NCI-H2196 (cell line): ENCODE results near the gene CPED1.
"Not testable (repeated sequence)": the region's sequence is repeated elsewhere in the genome, so short reads cannot be mapped to it uniquely, and the experiment has no call there.

Experiments used
- DNase-seq: peaks from one replicate; lab custom pipeline; 2025; ENCODE audit not compliant: unreplicated experiment; lab: John Stamatoyannopoulos, UW

The CPED1 gene

DNA sequence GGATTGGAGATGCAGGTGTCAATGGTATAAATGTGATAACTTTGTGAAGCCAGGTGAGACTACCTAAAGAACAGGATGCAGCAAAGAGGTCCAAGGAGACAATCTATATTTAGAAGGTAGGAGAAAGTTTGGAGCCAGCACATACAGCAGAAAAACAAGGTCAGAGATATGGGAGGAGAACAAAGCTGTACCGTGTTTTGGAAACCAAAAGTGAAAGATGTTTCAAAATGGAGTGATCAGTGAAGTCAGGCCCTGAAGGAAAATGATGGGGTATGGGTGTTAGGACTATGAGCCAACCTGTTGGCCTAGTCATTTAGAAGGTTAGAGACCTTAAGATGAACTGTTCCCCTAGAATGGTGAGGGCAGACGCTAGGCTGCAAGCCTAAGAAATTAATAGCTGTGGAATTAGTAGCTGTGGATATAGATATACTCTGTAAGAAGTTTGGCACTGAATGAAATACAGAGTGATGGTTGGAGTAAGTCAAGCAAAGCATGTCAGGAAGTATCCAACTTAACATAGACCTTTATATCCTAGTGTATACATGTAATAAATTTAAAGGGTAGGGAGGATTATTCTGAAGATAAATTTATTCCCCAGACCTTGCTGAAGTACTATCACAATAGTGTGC, 190.5 kb downstream of the CPED1 start:
- no peak for DNase-seq

DNA sequence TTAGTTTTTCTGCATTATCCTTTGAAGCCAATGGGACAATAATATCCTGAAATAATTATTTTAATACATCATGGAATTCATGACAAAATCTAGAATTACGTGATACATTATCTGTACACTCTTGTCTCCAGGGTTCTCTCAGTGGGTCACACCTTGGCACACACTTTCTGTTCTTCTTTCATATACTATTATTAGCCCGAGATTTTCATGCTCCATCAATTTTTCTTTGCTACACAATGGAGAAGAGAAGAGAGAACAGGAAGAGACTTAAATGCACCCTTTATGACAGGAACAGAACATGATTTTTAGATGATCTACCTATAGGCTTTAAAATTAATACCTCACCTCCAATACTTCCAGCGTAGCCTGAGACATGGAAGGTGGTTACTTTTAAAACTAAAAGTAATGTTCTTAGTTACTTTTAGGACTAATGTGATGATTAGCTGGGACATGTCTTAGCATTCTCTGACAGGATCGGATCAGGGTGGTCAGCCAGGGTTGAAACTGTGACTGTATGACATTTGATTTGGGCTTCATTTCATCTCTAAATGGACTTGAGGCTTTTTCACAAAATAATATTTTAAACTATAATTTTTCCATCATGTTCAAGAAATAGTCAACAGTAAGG, 192.0 kb downstream of the CPED1 start:
- no peak for DNase-seq

DNA sequence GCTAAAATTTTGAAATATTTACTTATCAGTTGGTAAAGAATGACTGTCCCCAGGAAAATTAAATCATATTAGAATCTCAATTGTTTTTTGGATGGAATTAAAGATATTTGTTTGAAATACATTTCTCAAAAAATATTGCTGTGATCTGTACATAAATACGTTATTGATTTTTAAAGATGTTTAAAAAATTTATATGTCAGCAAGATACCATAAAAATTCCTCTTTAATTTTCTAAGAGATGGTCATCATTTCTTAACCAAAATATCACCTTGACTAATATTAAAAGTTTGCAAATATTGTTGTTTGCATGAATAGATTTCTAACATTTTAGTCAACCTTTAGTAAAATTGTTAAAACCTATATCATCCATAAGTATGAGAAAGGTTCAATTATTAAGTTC, 192.8 kb downstream of the CPED1 start:
- no peak for DNase-seq

DNA sequence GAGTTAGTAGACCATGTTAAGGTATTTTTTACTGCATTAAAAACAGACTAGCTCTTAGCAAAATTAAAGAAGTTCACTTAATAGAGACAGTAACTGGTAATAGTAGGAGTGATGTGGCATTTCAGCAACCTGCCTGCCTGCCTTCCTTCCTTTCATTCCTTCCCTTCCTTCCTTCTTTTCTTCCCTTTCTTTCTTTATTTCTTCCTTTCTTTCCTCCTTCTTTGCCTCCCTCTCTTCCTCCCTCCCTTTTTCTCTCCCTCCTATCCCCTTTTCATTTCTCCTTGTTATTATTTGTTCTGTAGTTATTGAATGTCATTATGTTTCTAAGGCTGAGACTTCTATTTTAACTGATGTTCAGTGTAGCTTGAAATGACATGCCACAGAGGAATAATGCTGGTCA, 193.8 kb downstream of the CPED1 start:
- no peak for DNase-seq

DNA sequence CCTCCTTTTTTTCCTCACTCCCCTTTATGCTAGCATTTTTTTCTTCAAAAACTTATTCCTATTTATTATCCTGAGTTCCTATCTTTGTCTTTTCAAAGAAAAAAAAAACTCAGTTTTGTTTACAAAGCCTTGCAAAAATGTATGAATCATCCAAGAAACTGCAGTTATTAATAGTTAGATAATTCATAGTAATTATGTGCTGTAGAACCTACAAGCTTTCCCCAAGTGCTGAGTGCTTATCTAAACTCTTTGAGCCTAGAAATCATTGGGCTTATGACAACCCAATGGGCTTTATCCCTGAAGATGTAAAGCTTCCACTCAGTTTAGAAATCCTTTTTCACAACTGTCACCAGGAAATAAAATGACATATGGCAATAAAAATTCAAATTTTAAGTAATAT, 194.4 kb downstream of the CPED1 start:
- DNase-seq, result no peak

DNA sequence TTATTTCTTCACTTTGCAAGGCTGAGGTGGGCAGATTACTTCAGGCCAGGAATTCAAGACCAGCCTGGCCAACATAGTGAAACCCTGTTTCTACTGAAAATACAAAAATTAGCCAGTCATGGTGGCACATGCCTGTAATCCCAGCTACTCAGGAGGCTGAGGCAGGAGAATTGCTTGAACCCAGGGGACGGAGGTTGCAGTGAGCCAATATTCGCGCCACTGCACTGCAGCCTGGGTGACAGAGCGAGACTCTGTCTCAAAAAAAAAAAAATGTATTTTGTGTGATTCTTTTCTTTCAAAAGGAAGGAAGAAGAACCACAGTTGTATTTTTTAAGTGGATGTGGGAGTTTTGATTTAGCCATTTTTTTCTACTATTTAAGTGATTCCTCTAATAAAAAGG, 195.4 kb downstream of the CPED1 start:
- DNase-seq, result not testable (repeated sequence)

DNA sequence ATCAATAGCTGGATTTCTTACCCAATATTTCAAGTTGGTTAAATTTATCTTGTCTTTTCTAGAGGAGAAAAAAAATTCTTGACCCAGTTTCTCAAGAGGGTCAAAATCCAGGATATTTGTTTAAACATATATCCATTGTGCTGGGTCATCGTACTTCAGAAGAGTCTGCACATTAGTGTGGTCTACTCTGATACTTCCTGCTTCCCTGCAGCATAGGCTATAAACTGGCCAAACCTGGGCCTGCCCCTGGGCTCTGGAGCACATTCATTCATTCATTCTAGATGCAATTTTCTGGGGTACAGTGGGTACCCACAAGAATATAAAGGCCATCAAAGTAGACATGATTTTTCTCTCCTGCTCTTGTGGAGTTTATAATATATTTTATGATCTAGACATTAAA, 198.2 kb downstream of the CPED1 start:
- DNase-seq, result no peak

DNA sequence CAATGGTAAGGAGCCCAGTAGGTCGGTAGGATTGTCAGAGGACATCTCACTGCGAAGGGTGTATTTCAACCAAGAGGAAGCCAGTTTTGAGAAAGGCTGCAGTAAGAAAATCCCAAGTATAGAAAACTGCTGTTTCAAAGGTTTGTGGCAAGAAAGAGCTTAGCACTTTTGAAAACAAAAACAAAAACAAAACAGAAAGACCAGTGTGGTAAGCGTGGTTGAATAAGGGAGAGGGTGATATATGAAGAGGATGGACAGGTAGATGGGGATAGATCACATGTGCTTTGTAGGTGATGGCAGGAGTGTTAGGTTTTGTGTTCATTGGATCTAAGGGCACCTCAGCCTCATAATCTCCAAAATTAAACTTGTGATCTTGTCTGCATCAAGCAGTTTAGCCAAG, 198.7 kb downstream of the CPED1 start:
- no peak for DNase-seq

DNA sequence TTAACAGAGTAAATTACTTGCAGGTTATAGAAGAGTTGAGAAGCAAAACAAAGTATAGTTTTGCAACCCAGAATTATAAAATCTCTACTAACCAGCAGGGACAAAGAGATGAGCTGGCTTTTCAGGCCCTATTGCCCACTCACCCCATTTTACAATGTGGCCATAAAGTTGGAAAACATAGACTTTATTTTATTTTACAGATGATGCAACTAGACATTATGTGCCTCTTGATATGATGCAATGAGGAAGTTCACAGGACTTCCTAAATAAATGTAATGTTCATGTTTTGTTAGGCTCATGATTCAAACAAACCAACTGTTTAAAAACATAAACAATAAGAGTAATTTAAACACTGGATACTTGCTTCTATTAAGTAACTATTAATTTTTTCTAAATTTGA, 199.2 kb downstream of the CPED1 start:
- DNase-seq, result no peak

DNA sequence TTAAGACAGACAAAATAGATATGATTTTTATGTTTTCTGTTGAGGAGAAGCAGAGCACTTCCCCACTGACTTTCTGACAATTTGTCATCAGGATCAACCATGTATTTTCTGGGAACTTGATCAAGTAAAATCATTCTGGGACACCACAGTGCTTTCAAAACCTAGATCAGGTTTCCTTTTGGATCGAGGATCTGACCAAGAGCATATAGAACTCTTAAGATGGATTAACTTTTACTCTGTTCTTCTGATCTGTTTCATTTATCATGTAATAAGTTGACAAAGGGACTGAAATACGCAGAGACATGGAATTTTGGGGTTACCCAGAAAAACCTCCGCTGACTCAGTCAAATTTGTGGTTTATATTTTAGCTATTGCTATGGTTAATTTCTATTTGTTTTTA, 204.3 kb downstream of the CPED1 start:
- DNase-seq, result no peak

DNA sequence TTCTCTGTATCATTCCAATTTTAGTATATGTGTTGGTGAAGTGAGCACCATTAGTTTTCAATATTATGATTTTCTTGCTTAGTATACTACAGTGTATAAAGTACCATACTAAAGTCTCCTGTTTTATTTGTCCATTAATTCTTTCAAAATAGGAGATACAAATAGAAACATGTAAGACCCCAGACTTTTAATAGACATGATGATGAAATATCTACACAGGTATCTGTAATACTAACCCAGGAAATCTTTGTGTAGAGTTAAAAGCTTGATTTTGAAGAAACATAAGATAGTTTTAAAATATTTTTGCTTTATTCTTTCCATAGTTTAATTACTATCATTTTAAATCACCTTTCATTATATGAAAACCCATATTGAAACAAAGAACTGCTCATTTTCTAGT, 206.5 kb downstream of the CPED1 start:
- DNase-seq, result no peak

DNA sequence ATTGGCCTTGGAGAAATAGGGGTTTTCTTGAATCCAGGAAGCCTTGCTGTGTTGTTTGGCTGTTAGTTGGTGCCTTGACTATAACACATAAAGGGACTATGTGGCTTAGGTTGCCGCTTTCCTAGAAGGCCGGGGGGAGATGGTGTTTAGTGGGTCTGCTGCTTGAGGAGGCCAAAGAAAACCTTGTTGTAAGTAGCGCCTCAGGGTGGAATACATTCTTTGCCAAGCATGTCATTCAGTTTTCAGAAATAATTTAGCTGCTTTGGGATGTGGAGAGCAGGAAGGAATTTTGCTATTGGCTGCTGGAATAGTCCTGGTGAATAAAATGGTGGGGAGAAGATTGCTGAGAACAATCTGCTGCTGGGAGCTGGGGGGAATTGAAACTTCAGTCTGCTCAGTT, 207.4 kb downstream of the CPED1 start:
- DNase-seq, result no peak

DNA sequence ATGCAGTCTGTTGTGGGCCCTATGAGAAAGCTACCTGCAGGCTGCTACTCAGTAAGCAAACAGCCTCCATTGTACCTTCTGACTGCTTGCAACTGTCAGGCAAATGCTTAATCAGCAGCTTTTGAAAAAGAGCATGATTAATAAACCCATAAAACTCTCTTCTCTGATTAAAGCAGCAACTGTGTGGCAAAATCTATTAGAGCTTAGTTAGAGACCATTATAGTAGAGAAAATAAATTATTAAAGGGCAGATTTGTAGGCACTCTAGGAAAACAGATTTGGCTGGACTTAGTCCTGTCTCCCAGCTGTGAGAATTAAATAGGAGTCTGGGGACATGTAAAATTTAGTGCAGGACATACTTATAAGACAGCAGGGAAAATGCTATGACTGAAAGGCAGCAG, 207.8 kb downstream of the CPED1 start:
- DNase-seq, result no peak

DNA sequence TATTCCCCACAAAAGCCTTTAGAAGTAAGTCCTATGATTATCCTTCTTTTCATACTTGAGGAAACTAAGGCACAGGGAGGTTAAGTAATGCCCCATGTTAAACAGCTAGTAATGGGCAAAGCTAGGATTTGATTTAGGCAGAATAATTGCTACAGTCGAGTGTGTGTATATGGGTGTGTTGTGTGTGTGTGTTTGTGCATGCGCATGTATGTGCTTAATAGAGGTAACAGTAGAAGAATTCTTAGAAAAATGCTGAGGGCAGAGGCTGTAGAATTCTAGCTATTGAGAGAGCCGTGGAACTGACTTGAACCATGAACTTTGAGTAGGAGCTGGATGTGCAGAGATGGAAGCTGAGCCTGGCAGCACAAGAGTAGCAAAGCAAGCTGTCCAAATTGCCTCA, 208.9 kb downstream of the CPED1 start:
- no peak for DNase-seq

DNA sequence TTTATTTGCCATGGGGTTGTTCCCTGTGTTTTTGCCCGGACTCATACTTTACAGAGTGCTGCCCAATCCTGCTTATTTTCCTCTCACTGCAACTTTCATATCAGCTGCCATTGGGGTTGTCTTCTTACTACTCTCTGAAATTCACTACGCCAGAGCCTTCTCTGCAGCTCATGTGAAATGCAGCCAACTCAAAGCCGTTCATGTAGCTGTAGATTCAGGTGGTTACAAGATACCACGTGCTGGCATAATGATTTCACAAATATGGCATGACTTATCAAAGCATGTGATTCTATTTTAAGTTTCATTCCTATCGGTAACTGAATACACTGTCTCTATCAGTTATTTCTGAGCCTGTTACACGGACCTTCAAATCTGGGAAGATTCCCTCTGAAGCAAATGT, 210.0 kb downstream of the CPED1 start:
- no peak for DNase-seq

DNA sequence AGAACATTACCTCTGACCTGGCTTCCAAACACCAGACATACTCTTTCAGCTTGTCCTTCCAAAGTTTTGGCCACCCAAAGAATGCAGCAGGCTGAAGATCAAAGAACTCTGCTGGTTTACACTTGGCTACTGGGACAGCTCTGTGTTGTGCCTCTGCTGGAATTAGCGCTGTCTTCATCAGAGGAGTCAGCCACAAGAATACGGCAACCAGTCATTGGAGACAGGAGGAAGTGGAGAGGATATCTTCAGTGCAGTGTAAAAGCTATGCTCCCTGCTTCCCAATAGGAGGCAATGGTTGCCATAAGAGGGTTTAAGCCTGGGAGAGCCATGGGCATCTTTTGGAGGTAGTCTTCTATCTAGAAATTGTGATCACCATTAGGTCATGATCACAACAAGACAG, 213.6 kb downstream of the CPED1 start:
- DNase-seq, result no peak

DNA sequence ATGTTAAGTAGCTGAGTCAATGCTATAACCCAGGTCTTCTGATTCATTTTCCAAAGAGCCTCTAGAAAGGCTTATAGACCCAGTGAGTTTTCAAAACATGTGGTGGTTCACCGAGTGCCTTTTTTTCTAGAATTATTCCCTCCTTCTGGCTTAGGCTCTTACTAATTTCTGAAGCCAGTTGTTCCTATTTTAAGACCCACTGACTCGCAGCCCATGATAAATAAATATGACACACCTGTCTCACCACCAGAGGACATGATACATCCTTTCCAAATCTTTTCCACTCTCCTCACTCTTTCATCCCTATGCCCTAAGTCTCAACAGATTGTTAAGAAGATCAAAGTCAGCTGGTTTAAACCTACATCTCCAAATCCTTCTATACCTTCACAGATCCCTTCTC, 214.3 kb downstream of the CPED1 start:
- DNase-seq, result no peak

DNA sequence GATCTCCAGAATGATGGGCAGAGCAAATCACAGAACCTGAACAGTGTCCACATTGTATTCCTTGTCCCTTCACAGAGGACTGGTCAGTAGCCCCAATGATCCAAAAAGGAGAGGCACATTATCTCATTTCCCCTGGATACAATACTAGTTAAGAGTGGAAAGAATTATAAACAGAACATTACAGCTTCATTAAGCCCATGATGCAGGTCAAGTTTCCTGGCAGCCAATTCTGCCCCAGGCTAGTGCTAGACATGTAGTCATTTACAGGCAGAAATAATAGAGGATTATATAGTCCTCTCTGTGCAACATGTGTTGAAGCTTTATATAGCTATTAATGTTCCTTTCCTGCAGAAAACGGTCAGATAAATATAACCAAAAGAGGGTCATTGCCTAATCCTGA, 216.0 kb downstream of the CPED1 start:
- DNase-seq, result peak; percentile 10

DNA sequence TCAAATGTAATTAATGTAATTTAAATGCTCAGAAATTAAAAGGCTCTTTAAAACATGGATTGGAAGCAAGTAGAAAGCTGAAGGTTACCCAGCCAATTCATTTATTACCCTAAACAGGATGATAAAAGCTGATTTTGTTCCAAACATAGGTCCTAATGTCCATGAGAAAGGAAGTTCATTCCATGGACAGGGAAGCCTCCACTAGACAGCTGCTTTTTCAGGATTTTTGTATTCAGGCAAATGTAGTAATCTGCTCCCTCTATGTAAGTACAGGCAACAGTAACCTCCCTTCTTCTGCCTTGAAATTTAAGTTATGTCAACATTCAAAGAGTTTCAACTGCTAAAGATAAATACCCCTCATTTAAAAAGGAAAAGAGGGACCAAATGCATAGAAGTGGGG, 217.3 kb downstream of the CPED1 start:
- DNase-seq, result no peak

DNA sequence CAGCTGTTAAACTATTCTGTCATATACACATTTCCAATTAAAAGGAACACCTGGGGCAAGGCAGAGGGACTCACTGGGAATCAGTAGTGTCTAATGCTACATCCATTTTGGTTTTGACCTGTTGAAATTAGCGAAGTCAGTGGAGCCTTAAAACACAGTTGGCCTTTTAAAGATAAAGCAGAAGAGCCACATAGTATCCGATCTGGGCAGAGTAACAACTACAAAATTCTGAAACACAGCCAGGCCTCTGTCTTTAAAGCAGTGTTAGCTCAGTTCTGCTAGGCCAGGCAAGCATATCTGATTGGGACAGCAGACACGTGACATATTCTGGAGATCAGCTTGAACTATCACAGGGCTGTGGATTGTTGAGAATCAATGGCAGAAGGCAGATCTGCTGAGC, 222.7 kb downstream of the CPED1 start:
- no peak for DNase-seq

DNA sequence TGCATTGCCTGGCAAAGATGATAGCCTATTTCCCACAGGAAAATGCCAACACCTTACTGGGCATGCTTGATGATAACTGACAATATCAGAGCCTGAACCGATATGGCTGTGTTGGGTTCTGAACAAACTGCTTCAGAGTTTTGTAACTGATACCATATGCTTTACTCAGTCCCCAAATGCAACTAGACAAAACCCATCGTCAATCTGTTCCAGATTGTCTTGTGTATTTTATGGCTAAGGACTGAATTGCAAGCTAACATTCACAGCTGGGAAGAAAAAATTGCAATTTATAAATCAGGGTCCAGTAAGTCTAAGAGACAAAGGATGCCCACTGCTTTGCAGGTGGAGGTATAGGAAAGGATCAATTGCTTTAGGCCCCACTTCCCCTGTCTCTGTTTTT, 223.5 kb downstream of the CPED1 start:
- DNase-seq, result no peak

DNA sequence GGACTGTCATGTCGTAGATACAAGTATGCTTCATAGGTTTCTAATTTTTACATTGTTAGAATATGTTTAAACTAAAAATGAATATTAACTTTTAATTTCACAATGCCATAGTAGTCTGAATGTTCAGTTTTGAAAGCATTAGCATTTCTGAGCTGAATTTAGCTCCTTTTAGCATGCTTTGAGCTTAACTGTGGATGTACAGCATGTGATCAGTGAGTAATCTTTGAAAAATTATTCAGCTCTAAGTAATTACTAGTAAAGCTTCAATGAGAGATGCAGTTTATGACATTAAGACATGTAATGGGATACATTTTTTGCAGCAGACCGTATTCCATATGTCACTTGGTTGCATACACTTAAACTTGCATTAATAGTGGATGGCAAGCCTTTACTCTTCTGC, 226.1 kb downstream of the CPED1 start:
- no peak for DNase-seq

DNA sequence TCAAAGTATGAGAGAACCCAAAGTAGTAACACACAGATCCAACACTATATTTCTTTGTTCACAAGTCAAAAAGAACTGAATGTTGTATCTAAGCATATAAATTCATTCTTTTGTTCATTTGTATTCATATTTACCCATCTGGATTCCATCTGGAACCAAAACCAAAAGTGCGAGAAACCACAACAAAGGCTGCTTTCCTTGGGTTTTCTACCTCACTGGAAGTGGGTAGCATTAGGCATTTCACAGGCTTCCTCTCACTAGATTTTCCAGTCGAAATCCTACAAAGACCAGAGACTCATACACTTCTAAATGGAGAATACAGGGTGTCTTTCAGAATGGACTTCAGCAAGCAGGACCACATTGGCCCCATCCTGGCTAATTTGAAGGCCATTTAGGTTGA, 230.5 kb downstream of the CPED1 start:
- DNase-seq, result no peak
